Mucosa of gallbladder (tissue), 1 donor: ENCODE results near the gene CABLES2. TPM values are rescaled to one million over a fixed set of nuclear protein-coding genes. Genes with fewer than 3 reads are reported as not detected.
A peak's percentile ranks its signal among the peaks of the same experiment; 100 is the strongest.

ENCODE experiments used
- DNase-seq: peaks from one replicate; pipeline ENCODE4 v3.0.0-alpha.2; 2020; ENCODE audit warnings: low spot score
- total RNA-seq: library from RNA; stranded (reverse); gene quantifications from one replicate; pipeline ENCODE4 v1.2.1, GENCODE V29; 2021
- donor health status: DM: no; HTN: no; CAD: no.

Gene CABLES2
- total RNA-seq, 1 donor from 2014 or later = 5.2 TPM

DNA sequence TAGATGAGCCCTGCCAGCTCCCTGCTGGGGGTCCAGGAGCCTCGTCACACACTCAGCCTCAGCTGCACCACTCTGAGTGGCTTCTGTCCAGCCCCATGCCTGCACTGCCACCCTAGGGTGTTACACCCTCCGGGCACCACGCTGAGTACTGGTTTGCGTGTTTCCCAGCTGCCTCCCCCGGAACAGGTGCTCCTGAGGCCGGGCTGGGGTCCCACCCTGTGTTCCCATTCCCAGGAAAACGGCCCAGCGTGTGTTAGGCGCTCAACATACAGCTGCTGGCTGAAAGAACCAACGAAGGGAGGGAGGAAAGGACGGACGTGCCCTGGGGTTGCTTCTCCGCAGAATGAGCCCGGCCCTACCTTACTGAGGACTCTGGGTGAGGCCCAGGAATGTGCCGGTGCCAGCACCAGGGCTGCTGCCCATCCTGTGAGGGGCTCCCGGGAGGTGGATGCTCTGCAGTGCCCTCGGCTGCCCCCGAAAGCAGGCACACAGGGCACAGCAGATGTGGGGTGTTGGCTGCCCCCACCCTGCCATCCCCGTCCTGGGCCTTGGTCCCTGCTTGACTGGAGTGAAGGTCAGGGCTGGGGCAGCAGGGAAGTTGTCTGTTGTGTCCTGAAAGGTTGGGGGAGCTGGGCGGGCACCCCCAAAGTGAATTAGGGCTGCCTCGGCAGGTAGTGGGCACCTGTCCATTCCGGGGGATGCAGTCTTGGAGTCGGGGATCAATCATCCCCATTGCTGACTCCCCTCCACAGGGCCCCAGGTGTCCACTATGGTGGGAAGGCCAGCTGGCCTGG, 56.3 kb downstream of the CABLES2 start:
- no peak for DNase-seq

DNA sequence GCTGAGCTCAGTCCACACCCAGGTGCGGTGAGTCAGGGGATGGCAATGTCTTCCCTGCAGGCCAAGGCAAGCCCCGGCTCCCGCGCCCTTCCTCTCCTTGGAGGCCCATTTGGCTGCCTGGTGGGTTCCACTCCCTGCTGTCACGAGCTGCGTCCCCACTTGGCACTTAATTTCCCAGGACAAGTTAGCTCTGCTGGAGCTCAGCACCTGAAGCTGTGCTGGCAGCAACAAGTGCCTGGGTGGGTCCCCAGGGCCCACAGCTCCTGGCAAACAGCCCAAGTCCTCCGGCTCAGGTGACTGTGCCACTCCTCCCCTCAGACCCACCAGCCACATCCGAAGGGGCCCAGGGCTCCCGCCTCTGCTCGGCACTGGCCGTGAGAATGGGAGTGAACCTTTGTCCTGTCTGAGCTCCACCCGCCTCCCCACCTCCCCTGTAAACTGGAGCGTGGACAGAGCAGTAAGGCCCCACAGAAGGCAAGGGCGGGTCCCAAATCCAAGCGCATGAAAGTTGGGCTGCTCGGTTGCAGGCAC, 56.9 kb downstream of the CABLES2 start:
- DNase-seq = peak; percentile 71

- DNase-seq = no peak
These were observed 57.5 kb downstream of the CABLES2 start for GRCh38 chr20:62349556-62350097.

GRCh38 chr20:62348604-62349003, 58.5 kb downstream of the CABLES2 start:
- no peak for DNase-seq

- DNase-seq = no peak
These were observed 59.6 kb downstream of the CABLES2 start for GRCh38 chr20:62347445-62347844.

- no peak for DNase-seq
These were observed 60.0 kb downstream of the CABLES2 start for GRCh38 chr20:62347151-62347404.

DNA sequence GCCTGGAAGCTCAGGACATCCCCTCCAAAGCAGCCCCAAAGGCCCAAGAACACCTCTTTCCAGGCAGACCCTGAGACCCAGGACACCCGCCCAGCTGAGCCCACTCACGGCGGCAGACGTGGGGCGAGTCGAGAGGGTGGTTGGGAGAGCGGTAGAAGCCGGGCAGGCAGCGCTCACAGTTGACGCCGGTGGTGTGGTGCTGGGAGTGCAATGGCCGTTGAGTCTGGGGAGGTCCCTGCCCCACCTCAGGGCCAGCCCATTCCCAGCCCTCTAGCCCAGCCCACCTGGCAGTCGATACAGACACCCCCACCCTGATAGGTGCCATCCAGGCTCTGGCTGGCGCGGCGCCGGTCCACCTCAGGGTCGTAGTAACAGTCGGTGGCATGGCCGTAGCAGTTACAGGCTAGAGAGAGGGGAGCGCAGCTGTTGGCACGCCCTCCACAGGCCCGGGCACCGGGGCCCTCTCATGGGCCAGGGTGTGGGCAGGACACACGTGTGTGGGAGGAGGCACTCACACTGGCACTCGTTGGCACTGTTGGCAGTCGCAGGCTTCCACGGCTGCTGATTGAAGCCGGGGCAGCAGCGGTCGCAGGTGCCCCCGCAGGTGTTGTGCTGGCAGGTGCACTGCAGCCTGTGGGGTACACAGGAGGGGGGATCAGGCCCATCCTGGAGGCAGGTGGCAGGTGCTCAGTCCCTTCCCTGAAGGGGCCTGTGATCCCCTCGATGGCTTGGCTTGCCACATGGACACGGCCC, 60.5 kb downstream of the CABLES2 start:
- DNase-seq = no peak

GRCh38 chr20:62345681-62346370, 61.3 kb downstream of the CABLES2 start:
- DNase-seq = no peak

DNA sequence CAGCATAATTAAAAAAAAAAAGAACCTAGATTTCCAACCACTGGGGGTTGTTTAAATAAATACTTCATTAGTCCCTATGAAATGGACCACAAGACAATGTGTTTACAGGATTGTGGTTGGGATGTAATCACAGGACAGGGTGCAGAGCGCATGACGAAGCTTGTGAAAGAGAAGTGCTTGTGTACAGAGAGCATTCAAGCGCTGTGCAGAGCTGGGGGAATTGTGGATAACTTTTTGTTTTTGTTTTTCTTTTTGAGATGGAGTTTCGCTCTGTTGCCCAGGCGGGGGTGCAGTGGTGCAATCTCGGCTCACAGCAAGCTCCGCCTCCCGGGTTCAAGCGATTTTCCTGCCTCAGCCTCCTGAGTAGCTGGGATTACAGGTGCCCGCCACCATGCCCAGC, 62.3 kb downstream of the CABLES2 start:
- no peak for DNase-seq

- DNase-seq = no peak
These were observed 63.0 kb downstream of the CABLES2 start for GRCh38 chr20:62344092-62344491.

- DNase-seq = no peak
These were observed 64.2 kb downstream of the CABLES2 start for GRCh38 chr20:62342910-62343309.

- no peak for DNase-seq
These were observed 67.4 kb downstream of the CABLES2 start for GRCh38 chr20:62339647-62340062.

Other genes starting within 250 kb of the CABLES2 start
- 38.0 TPM for gene MTG2, start 224.3 kb downstream of the CABLES2 start, total RNA-seq
- gene HRH3, start 187.0 kb downstream of the CABLES2 start, total RNA-seq = not detected
- 85.3 TPM for gene OSBPL2, start 168.8 kb downstream of the CABLES2 start, total RNA-seq
- 78.8 TPM for gene ADRM1, start 104.3 kb downstream of the CABLES2 start, total RNA-seq
- gene LAMA5, start 40.0 kb downstream of the CABLES2 start, total RNA-seq = 298 TPM
- 968 TPM for gene RPS21, start 20.2 kb downstream of the CABLES2 start, total RNA-seq
- gene RBBP8NL, start 20.3 kb upstream of the CABLES2 start, total RNA-seq = 6.2 TPM
- gene GATA5, start 68.7 kb upstream of the CABLES2 start, total RNA-seq = 8.7 TPM
- gene SLCO4A1, start 235.2 kb upstream of the CABLES2 start, total RNA-seq = 5.9 TPM